ENCODE data around the gene SCAF1.

- TF ChIP-seq POLR2A (IDR thresholded peaks at IDR 0.05) (no peak), CTCF (IDR thresholded peaks at IDR 0.05 in 8 of 11, conservative IDR thresholded peaks at IDR 0.05 in 3 of 11) (no peak), POLR2AphosphoS5 (IDR thresholded peaks at IDR 0.05) (peak in 2 of 3 donors; percentile 37 to 62)
Measured at GRCh38 chr19:49636233-49636932, 5.6 kb upstream of the SCAF1 start.
